NCI-H446 treated with DMSO at 0.1 percent for 48 hours (cell line): ENCODE measurements around the gene CHST11.

ENCODE experiments used
- DNase-seq: peaks from one replicate; lab custom pipeline; 2025; lab: John Stamatoyannopoulos, UW

CHST11 gene

GRCh38 chr12:104720339-104721038, 263.7 kb downstream of the CHST11 start:
- DNase-seq = no peak

- no peak for DNase-seq
These were observed 264.3 kb downstream of the CHST11 start for GRCh38 chr12:104721039-104721405.

- no peak for DNase-seq
These were observed 265.2 kb downstream of the CHST11 start for GRCh38 chr12:104721936-104722335.

- no peak for DNase-seq
These were observed 266.1 kb downstream of the CHST11 start for GRCh38 chr12:104722601-104723534.

GRCh38 chr12:104723895-104724294, 267.1 kb downstream of the CHST11 start:
- DNase-seq = no peak

- DNase-seq = no peak
These were observed 268.3 kb downstream of the CHST11 start for GRCh38 chr12:104724992-104725585.

- no peak for DNase-seq
These were observed 268.9 kb downstream of the CHST11 start for GRCh38 chr12:104725610-104726009.

GRCh38 chr12:104727726-104728465, 271.1 kb downstream of the CHST11 start:
- DNase-seq = no peak

GRCh38 chr12:104729091-104729490, 272.3 kb downstream of the CHST11 start:
- no peak for DNase-seq

GRCh38 chr12:104729610-104730446, 273.1 kb downstream of the CHST11 start:
- DNase-seq = no peak

GRCh38 chr12:104730763-104731162, 274.0 kb downstream of the CHST11 start:
- DNase-seq = no peak

- no peak for DNase-seq
These were observed 277.0 kb downstream of the CHST11 start for GRCh38 chr12:104733717-104734175.

- no peak for DNase-seq
These were observed 277.9 kb downstream of the CHST11 start for GRCh38 chr12:104734541-104735095.

- DNase-seq = no peak
These were observed 279.1 kb downstream of the CHST11 start for GRCh38 chr12:104735801-104736200.

- DNase-seq = no peak
These were observed 279.6 kb downstream of the CHST11 start for GRCh38 chr12:104736307-104736706.

- DNase-seq = no peak
These were observed 280.4 kb downstream of the CHST11 start for GRCh38 chr12:104737113-104737512.

- no peak for DNase-seq
These were observed 281.1 kb downstream of the CHST11 start for GRCh38 chr12:104737791-104738301.

- no peak for DNase-seq
These were observed 281.6 kb downstream of the CHST11 start for GRCh38 chr12:104738331-104738730.

- DNase-seq = no peak
These were observed 282.3 kb downstream of the CHST11 start for GRCh38 chr12:104738776-104739642.

- no peak for DNase-seq
These were observed 283.9 kb downstream of the CHST11 start for GRCh38 chr12:104740668-104741067.
